HG02678 (cell line): ENCODE results near the gene CATSPERB.
"Not testable (repeated sequence)": the region's sequence is repeated elsewhere in the genome, so short reads cannot be mapped to it uniquely, and the experiment has no call there.

ENCODE experiments used
- ATAC-seq: cut with Tn5 transposase; IDR thresholded peaks from one replicate; pipeline ENCODE4 v1.9.1; 2021; ENCODE audit warnings: mild to moderate bottlenecking, moderate library complexity; ENCODE audit not compliant: unreplicated experiment

CATSPERB gene

GRCh38 chr14:91677687-91678086 is 54.2 kb downstream of the CATSPERB start:
- ATAC-seq, result not testable (repeated sequence)

DNA sequence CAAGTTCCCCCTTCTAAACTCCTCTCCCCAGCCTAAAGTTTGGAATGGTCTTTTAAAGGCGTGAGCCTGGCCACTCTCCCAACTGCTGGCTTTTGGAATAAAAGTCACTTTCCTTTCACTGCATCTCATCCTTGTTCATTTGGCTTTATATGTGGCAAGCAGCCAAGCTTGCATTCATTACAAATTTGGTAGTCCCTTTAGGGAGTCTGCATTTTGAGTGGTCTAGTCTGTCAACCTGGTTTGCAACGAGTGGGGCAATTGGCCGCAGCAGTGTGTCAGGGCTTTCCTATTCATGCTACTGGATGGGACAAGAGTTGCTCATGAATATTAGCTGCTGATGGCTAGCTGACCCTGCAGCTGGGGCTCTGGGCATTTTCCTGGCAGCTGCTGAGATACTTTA is 57.0 kb downstream of the CATSPERB start:
- no peak for ATAC-seq

GRCh38 chr14:91669867-91670266 is 62.0 kb downstream of the CATSPERB start:
- ATAC-seq, result no peak

- not testable (repeated sequence) for ATAC-seq
These were observed 64.8 kb downstream of the CATSPERB start for GRCh38 chr14:91667101-91667500.

- no peak for ATAC-seq
These were observed 71.1 kb downstream of the CATSPERB start for GRCh38 chr14:91660790-91661189.

- ATAC-seq, result no peak
These were observed 77.0 kb downstream of the CATSPERB start for GRCh38 chr14:91654836-91655235.

GRCh38 chr14:91653451-91653850 is 78.4 kb downstream of the CATSPERB start:
- ATAC-seq, result no peak

DNA sequence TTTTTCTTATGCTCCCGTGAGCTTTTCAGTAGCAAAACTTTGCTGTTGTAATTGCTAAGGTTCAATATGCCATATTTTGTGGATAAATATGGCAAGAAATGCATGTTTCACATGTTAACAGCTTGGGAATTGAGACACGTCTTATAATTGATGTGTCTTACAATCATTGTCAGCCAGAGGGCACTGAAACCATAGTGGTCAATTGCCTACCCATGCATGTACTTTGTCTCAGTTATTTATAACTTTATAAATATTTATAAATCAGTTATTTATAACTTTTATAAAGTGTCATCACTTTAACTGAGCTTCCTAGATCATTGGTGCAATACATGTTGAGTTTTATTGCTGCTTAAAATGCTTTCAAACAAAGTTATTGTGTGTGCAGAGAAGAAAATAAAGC is 82.0 kb downstream of the CATSPERB start:
- ATAC-seq, result no peak

DNA sequence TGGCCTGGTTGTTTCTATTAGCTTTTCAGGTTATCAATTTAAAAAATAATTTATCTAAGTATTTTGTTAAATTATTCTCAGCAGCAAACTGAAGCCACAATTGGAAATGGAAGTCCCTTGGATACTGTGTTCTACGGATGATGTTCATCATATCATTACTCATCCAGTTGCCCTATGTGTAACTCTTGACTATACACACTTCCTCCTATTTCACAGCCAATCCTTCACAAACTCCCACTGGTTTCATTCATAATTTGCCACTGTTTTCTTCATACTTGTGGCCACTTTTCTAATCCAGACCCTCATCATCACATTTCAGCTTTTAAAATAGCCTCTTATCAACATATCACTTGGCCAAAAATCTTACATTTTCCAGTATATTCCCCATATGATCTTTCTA is 84.0 kb downstream of the CATSPERB start:
- ATAC-seq, result no peak

GRCh38 chr14:91636604-91637003 is 95.3 kb downstream of the CATSPERB start:
- ATAC-seq, result no peak

GRCh38 chr14:91624757-91625156 is 107.1 kb downstream of the CATSPERB start:
- ATAC-seq, result no peak

DNA sequence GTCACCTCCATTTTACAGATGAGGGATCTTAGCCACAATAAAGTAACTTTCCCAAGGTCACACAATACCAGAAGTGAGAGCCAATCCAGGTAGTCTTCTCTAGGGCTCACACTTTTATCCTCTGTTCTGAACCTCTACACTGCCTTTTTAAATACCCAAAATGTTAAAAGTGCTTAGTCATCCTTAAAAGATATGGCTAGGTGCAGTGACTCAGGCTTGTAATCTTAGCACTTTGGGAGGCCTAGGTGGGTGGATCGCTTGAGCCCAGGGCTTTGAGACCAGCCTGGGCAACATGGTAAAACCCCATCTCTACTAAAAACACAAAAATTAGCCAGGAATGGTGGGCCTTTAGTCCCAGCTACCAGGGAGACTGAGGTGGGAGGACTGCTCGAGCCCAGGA is 117.7 kb downstream of the CATSPERB start:
- ATAC-seq, result no peak

DNA sequence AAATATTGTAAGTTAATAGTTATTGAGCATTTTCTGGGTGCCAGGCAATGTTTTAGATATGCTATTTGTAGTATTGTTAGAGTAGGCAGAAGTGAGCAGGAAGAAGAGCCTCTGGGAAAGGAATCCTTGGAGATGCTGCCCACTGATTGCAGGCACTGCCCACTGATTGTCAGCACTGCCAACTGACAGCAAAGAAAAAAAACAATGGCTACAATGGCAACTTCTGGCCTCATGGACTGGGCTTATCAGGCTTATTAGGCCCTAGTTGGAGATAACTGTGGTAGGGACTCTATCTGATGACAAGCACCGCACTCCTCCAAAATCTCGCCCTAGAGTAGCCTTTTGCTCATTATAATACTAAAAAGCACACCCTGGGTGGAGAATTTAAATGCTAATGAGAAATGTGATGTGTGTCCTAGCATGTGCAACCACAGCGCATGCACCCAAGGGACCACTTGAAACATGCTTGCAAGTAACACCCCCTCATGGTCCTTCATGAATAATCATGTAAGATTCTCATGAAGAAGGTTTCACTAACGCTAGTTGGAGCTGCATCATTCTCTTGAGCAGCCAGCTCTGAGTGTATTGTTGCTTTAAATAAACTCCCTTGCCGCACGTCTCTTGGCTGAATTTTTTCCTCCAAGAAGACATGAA is 118.3 kb downstream of the CATSPERB start:
- no peak for ATAC-seq

- ATAC-seq, result no peak
These were observed 120.4 kb downstream of the CATSPERB start for GRCh38 chr14:91611528-91611927.

- ATAC-seq, result no peak
These were observed 122.7 kb downstream of the CATSPERB start for GRCh38 chr14:91609161-91609560.

DNA sequence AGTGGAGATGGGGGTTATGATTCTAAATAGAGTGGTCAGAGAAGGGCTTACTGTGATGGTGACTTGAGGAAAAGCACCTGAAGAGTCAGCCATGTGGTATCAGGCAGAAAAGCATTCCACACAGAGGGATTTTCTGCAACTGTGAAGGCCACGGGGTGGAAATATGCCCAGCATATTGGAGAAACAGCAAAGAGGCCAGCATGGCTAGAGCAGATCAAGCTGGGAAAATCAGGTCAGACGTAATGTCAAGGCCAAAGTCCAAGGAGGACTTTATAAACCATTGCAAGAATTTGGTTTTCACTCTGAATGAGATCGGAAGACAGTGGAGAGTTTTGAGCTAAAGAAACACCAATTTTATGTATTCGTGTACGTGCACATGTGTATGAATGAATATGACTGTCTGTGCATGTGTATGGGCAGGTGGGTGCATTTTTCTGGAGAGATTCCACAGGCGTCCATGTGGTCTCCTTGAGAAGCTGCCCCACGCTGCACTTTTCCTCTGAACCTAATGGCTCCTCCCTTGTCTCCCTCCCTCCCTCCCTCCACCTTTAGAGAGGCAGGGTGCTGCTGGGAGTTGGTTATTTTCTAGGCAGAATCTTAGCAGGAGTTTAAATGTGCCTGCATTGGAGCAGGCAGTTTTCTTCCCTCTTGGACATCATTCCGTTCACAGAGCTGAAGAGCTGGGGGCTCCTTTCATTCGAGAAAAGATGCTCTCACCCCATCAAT is 124.4 kb downstream of the CATSPERB start:
- ATAC-seq, result no peak

DNA sequence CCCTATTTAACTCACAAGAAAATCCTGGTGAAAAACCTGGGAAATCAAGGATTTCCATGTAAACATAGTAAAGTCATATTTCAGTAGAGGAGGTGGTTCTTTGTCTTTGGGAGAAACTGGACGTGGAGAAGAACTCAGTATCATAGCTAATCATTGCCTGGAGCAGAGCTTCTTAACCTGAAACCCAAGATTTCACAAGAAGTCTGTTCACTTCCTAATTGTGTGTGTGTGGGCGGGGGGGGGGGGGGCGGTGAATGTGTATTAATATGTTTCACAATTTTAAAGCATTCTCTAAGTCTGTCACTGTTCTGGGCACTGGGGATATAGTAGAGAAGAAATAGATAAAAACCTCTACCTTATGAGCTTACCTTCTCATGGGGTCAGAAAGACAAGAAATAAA is 125.0 kb downstream of the CATSPERB start:
- no peak for ATAC-seq

DNA sequence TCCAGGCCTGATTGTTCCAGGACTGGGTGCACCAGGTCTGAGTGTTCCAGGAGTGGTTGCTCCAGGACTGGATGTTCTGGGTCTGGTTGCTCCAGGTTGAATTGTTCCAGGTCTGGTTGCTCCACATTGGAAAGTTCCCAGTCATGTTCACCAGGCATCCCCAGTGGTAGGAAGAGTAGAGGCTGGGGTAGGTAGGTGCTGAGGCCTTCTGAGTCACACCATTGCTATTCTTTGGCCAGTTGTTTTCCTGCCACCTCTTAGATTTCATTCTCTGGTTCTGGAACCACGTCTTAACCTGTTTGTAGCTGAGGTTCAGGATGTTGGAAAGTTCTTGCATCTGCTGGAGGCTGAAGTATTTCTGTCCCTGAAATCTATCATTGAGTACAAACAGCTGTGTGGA is 127.3 kb downstream of the CATSPERB start:
- not testable (repeated sequence) for ATAC-seq

DNA sequence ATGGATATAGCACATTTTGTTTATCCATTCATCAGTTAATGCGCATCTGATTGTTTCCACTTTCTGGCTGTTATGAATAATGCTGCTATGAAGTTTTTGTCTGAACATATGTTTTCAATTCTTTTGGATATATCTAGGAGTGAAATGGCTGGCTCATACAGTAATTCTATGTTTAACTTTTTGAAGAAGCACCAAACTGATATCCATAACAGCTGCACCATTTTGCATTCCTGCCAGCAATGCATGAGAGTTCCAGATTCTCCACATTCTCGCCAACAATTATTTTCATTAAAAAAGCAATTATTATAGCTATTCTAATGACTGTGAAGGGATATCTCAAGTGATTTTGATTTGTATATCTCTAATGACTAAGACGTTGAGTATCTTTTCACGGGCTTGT is 131.9 kb downstream of the CATSPERB start:
- no peak for ATAC-seq

- ATAC-seq, result no peak
These were observed 136.2 kb downstream of the CATSPERB start for GRCh38 chr14:91595736-91596135.

DNA sequence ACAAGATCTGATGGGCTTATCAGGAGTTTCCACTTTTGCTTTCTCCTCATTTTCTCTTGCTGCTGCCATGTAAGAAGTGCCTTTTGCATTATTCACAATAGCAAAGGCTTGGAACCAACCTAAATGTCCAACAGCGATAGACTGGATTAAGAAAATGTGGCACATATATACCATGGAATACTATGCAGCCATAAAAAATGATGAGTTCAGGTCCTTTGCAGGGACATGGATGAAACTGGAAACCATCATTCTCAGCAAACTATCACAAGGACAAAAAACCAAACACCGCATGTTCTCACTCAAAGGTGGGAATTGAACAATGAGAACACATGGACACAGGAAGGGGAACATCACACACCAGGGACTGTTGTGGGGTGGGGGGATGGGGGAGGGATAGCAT is 137.9 kb downstream of the CATSPERB start:
- ATAC-seq, result not testable (repeated sequence)

GRCh38 chr14:91586410-91586809 is 145.5 kb downstream of the CATSPERB start:
- no peak for ATAC-seq

GRCh38 chr14:91585856-91586255 is 146.0 kb downstream of the CATSPERB start:
- ATAC-seq, result no peak
